HG03460 (cell line): ENCODE measurements around the gene PCDHGC5.

Experiments used
- ATAC-seq: cut with Tn5 transposase; IDR thresholded peaks from one replicate; pipeline ENCODE4 v1.9.1; 2021; ENCODE audit not compliant: unreplicated experiment

PCDHGC5 gene

DNA sequence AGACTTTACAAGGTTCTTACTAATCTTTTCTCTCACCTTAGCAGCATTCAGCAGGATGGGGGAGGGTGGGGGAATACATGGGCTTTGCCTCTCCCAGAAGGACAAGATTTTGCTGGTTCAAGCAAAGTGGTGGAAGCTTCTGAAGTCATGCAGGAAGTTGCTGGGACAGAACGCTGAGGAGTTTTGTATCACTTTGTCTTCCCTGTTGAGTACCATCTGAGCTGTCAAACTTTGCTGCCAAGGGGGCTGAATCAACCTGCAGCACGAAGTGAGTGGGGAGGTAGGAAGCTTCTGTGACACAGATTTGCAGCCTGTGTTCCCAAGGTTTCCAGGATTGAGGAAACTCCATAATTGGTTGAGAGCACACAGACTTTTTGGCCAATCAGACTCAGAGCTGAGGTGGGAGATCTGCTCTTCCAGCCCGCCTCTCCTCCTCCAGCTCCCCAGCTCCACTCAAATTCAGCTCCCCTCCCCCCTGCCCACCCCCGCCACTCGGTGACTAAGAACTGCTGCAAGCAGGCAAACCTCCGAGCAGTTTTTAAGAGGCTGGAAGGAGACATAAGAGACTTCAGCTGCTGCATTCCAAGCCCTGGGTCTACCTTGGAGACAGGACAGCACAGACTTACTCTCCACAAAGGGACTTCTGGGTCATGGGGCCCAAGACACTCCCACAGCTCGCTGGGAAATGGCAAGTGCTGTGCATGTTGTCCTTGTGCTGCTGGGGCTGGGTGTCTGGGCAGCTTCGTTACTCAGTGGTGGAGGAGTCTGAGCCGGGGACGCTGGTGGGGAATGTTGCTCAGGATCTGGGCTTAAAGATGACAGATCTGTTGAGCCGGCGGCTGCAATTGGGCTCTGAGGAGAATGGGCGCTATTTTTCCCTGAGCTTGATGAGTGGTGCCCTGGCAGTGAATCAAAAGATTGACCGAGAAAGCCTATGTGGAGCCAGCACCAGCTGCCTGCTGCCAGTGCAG is at the start of gene PCDHGC5:
TSS of gene PCDHGC5 (plus strand) at position 491 of the 971 bp plus-strand sequence. CDS start at position 651, 160 bp downstream.
- no peak for ATAC-seq

DNA sequence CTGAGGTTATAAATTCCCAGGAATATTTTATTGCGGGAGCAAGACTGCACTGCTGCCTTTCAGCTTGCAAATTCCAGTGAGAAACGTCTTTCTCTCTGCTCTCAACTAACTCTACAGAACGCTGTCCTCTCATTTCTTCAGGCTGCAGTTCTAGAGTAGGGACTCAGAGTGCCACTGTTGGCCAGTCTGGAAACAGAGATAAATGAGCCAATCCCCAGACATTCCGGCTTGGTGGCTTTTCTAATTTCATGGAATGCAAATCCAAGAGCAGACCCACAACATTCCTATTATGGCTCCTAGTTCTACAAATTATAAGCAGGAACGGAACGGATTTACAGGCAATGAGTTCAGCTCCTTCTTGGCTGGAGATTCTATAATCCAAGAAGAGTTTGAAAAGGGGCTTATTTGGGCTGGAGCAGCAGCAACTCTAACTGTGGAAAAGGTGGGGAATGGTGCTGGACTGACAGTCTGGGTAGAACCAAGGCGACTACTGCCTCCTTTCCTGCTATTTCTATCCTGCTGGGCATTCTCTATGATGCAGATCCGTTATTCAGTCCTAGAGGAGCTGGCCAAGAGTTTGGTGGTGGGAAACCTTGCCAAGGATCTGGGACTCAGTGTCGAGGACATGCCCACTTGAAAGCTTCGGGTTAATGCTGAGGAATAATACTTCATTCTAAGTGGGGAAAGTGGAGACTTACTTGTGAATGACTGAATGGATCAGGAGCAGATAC is 49.3 kb upstream of the PCDHGC5 start:
- no peak for ATAC-seq

GRCh38 chr5:141440341-141440740 is 48.5 kb upstream of the PCDHGC5 start:
- no peak for ATAC-seq

- no peak for ATAC-seq
Measured at GRCh38 chr5:141441571-141442170, 47.2 kb upstream of the PCDHGC5 start.

DNA sequence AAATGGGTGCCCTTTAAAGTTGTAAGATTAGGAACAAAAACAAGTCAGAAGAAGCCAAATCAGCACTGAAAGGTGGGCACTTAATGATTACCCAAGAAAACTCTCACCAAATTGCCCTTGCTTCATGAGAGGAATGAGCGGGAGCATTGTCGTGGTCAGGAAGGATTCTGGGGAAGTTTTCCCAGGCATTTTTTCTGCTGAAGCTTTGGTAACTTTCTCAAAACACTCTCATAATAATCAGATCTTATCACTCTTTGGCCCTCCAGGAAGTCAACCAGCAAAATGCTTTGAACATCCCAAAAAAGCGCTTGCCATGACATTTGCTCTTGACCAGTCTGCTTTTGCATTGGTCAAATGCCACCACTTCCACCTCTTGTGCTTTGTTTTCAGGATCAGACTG is 23.5 kb upstream of the PCDHGC5 start:
- no peak for ATAC-seq

- peak; percentile 94 for ATAC-seq
Measured at GRCh38 chr5:141475625-141476131, 13.2 kb upstream of the PCDHGC5 start, which contains the start of gene PCDHGC3. Gene PCDHGC3, plus strand, starts transcription at chr5:141475966. Its CDS starts 151 bp downstream, at chr5:141476117.

DNA sequence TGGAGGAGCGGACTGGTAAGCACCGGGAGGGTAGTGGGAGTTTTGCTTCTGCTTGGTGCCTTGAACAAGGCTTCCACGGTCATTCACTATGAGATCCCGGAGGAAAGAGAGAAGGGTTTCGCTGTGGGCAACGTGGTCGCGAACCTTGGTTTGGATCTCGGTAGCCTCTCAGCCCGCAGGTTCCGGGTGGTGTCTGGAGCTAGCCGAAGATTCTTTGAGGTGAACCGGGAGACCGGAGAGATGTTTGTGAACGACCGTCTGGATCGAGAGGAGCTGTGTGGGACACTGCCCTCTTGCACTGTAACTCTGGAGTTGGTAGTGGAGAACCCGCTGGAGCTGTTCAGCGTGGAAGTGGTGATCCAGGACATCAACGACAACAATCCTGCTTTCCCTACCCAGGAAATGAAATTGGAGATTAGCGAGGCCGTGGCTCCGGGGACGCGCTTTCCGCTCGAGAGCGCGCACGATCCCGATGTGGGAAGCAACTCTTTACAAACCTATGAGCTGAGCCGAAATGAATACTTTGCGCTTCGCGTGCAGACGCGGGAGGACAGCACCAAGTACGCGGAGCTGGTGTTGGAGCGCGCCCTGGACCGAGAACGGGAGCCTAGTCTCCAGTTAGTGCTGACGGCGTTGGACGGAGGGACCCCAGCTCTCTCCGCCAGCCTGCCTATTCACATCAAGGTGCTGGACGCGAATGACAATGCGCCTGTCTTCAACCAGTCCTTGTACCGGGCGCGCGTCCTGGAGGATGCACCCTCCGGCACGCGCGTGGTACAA is 12.6 kb upstream of the PCDHGC5 start:
- ATAC-seq, result peak; percentile 20

DNA sequence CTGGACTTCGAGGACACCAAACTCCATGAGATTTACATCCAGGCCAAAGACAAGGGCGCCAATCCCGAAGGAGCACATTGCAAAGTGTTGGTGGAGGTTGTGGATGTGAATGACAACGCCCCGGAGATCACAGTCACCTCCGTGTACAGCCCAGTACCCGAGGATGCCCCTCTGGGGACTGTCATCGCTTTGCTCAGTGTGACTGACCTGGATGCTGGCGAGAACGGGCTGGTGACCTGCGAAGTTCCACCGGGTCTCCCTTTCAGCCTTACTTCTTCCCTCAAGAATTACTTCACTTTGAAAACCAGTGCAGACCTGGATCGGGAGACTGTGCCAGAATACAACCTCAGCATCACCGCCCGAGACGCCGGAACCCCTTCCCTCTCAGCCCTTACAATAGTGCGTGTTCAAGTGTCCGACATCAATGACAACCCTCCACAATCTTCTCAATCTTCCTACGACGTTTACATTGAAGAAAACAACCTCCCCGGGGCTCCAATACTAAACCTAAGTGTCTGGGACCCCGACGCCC is 11.8 kb upstream of the PCDHGC5 start:
- no peak for ATAC-seq

GRCh38 chr5:141477815-141478214 is 11.1 kb upstream of the PCDHGC5 start:
- ATAC-seq, result no peak

DNA sequence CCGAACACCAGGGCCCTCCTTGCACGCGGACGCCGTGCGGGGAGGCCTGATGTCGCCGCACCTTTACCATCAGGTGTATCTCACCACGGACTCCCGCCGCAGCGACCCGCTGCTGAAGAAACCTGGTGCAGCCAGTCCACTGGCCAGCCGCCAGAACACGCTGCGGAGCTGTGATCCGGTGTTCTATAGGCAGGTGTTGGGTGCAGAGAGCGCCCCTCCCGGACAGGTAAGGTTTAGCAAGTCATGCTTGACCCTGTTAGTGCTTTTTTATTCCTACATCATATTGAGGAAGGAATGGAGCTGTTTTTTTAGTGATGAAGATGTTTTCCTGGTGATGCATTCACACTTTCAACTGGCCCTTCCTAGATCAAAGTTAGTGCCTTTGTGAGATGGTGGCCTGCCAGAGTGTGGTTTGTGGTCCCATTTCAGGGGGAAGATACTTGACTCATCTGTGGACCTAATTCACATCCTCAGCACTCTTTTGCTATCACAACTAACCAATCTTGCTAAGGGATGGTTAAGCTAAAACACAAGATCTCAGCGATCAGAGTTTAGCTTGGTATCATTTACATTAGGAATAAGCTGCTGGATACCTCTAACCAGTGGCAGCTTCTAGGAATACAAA is 10.4 kb upstream of the PCDHGC5 start:
- no peak for ATAC-seq

- no peak for ATAC-seq
Measured at GRCh38 chr5:141479776-141480175, 9.1 kb upstream of the PCDHGC5 start.

DNA sequence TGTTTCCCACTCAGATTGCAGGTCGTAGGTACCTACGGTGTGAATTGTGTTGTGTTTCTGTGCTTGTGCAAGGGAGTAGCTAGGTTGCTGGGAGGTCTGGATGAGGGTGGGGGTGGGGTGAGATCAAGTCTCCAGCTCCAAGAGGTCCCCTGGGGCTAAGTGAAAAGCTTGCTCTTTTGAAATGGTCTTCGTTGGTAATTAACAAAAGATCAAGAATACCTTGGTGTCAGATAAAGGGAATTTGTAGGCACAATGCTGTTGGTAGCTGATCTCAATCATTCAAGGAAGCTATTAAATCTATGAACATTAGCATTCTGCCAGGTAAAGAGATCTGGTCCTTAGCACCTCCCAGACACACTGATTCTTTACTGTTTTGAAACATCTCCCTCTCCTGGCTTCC is 5.0 kb upstream of the PCDHGC5 start:
- no peak for ATAC-seq

- ATAC-seq, result no peak
Measured at GRCh38 chr5:141484310-141484640, 4.6 kb upstream of the PCDHGC5 start.

GRCh38 chr5:141484641-141485311 is 4.1 kb upstream of the PCDHGC5 start, which contains the start of gene PCDHGC4:
Gene PCDHGC4, plus strand, starts transcription at chr5:141485030. Its CDS starts 144 bp downstream, at chr5:141485174.
- no peak for ATAC-seq

DNA sequence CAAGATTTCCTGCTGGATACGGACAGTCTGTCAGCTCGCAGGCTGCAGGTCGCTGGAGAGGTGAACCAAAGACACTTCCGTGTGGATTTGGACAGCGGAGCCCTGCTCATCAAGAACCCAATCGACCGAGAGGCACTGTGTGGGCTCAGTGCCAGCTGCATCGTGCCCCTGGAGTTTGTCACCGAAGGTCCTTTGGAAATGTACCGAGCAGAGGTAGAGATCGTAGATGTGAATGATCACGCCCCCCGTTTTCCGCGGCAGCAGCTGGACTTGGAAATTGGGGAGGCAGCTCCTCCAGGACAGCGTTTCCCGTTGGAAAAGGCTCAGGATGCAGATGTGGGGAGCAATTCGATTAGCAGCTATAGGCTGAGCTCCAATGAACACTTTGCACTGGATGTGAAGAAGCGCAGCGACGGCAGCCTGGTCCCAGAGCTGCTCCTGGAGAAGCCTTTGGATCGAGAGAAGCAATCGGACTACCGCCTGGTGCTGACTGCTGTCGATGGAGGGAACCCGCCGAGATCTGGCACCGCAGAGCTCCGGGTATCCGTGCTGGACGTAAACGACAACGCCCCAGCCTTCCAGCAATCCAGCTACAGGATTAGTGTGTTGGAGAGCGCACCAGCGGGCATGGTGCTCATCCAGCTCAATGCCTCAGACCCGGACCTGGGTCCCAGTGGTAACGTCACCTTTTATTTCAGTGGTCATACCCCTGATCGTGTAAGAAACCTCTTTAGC is 3.4 kb upstream of the PCDHGC5 start:
- no peak for ATAC-seq

- ATAC-seq, result no peak
Measured at GRCh38 chr5:141486091-141486490, 2.8 kb upstream of the PCDHGC5 start.

- ATAC-seq, result no peak
Measured at GRCh38 chr5:141487131-141487530, 1.8 kb upstream of the PCDHGC5 start.

GRCh38 chr5:141489841-141490240 is 960 bp downstream of the PCDHGC5 start:
- no peak for ATAC-seq

DNA sequence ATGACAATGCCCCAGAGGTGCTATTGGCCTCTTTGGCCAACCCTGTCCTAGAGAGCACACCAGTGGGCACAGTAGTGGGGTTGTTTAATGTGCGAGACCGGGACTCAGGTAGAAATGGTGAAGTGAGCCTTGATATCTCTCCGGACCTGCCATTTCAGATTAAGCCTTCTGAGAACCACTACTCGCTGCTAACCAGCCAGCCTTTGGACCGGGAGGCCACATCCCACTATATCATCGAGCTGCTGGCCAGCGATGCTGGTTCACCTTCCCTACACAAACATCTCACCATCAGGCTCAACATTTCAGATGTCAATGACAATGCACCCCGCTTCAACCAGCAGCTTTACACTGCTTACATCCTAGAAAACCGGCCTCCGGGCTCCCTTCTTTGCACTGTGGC is 1.4 kb downstream of the PCDHGC5 start:
- ATAC-seq, result no peak
